Endothelial cell of umbilical vein (primary cell): Measurements from ENCODE around the gene ODAD3. TPM values are rescaled to one million over a fixed set of nuclear protein-coding genes. Genes with fewer than 3 reads are reported as not detected.
A peak's percentile ranks its signal among the peaks of the same experiment; 100 is the strongest.

Experiments
- Bru-seq: library from RNA; stranded (reverse); fragments of 400-500 nt; gene quantifications from one replicate; lab custom pipeline; 2021; lab: Mats Ljungman, UMichigan
- BruChase-seq, 2 experiments: library from RNA; stranded (reverse); fragments of 400-500 nt; gene quantifications; one replicate each; lab custom pipeline; 2021; lab: Mats Ljungman, UMichigan
- BruUV-seq: library from RNA; stranded (reverse); fragments of 400-500 nt; replicated peaks from 2 replicates; lab custom pipeline; 2021; lab: Mats Ljungman, UMichigan
- CTCF ChIA-PET: fragments of 300-600, 350-600 bp; sonication (Branson Sonifier 250); formaldehyde crosslinking; loops from one replicate; lab custom pipeline; 2021; ENCODE audit warnings: antibody characterized with exemption, inconsistent platforms; lab: Charles Lee
- POLR2A ChIA-PET: fragments of 300-600, 350-600 bp; sonication (Branson Sonifier 250); formaldehyde crosslinking; loops from one replicate; lab custom pipeline; 2021; ENCODE audit warnings: antibody characterized with exemption, inconsistent platforms; lab: Charles Lee
- DNase-seq: peaks from one replicate; pipeline ENCODE4 v3.0.0-alpha.2; 2011; ENCODE audit warnings: low read depth, low spot score
- FAIRE-seq: peaks from 2 replicates; lab custom pipeline; 2011; peaks lifted over from hg19 to GRCh38; lab: Jason Lieb, UNC
- H2AFZ ChIP-seq: 2 replicates; pipeline ENCODE4 v1.6.0; 2012; ENCODE audit warnings: low read depth, low read length, control low read depth, inconsistent platforms
- H3K27ac ChIP-seq: 2 replicates; pipeline ENCODE4 v1.5.1; 2011; ENCODE audit warnings: low read depth, mild to moderate bottlenecking, control low read depth, low read length, moderate library complexity; ENCODE audit not compliant: insufficient read depth
- H3K27me3 ChIP-seq, 2 experiments: 2 replicates each; pipeline versions ENCODE4 v1.6.0 to v1.6.1; 2011; ENCODE audit warnings: low read length in 2 of 2, mixed read lengths in 1 of 2; ENCODE audit not compliant: control insufficient read depth in 2 of 2, insufficient read depth in 2 of 2
- H3K36me3 ChIP-seq, 2 experiments: 2 replicates in 1 of 2; 3 replicates in 1 of 2; pipeline ENCODE4 v1.5.1; 2011; ENCODE audit warnings: low read length in 2 of 2, mild to moderate bottlenecking in 1 of 2, moderate library complexity in 1 of 2; ENCODE audit not compliant: control insufficient read depth in 2 of 2, insufficient read depth in 2 of 2; ENCODE audit errors: extremely low read depth in 1 of 2
- H3K4me1 ChIP-seq: 3 replicates; pipeline ENCODE4 v1.5.1; 2011; ENCODE audit warnings: mild to moderate bottlenecking, low read length; ENCODE audit not compliant: control insufficient read depth, insufficient read depth; ENCODE audit errors: extremely low read depth
- H3K4me2 ChIP-seq: 2 replicates; pipeline ENCODE4 v1.6.1; 2011; ENCODE audit warnings: low read length, control low read depth, mixed read lengths; ENCODE audit not compliant: insufficient read depth
- H3K4me3 ChIP-seq, 3 experiments: fragments of 200-600 bp in 1 of 3; sonication (generic), shearing (Covaris generic) in 1 of 3; replicated peaks in 1 of 3; 2 replicates each; pipeline ENCODE4 v1.5.1; 2011 to 2016; ENCODE audit warnings: control low read depth in 3 of 3, low read length in 3 of 3, mild to moderate bottlenecking in 2 of 3, inconsistent platforms in 1 of 3, low read depth in 1 of 3, moderate library complexity in 1 of 3; ENCODE audit not compliant: insufficient read depth in 1 of 3
- H3K79me2 ChIP-seq: 2 replicates; pipeline ENCODE4 v1.6.0; 2012; ENCODE audit warnings: low read length, inconsistent platforms; ENCODE audit not compliant: control insufficient read depth, insufficient read depth
- H3K9ac ChIP-seq: replicated peaks from 2 replicates; pipeline ENCODE3; 2011; ENCODE audit warnings: low read length, control low read depth; ENCODE audit not compliant: insufficient read depth; ENCODE audit errors: extremely low read depth
- H3K9me1 ChIP-seq: replicated peaks from 3 replicates; pipeline ENCODE4 v1.6.0; 2011; ENCODE audit warnings: mild to moderate bottlenecking, low read length; ENCODE audit not compliant: control insufficient read depth, insufficient read depth; ENCODE audit errors: extremely low read depth
- H3K9me3 ChIP-seq: replicated peaks from 2 replicates; pipeline ENCODE4 v1.5.1; 2012; ENCODE audit warnings: low read length, inconsistent platforms; ENCODE audit not compliant: control insufficient read depth, insufficient read depth
- H4K20me1 ChIP-seq: replicated peaks from 2 replicates; pipeline ENCODE3; 2011; ENCODE audit warnings: mild to moderate bottlenecking, low read length; ENCODE audit not compliant: control insufficient read depth, insufficient read depth; ENCODE audit errors: extremely low read depth
- CTCF ChIP-seq, 2 donors: IDR thresholded peaks; 1 replicate in 1 of 2; 2 replicates in 1 of 2; pipeline ENCODE4 v1.5.1; 2011; ENCODE audit warnings: low read length in 2 of 2, mild to moderate bottlenecking in 2 of 2, moderate library complexity in 2 of 2, control low read depth in 1 of 2, inconsistent platforms in 1 of 2, low read depth in 1 of 2; ENCODE audit not compliant: insufficient read depth in 1 of 2; ENCODE audit errors: extremely low read depth in 1 of 2
- EZH2 ChIP-seq: IDR thresholded peaks from 2 replicates; pipeline ENCODE4 v1.6.1; 2012; ENCODE audit warnings: borderline replicate concordance, low read depth, mild to moderate bottlenecking, moderate library complexity, low read length, inconsistent platforms; ENCODE audit not compliant: severe bottlenecking
- FOS ChIP-seq: IDR thresholded peaks from 2 replicates; pipeline ENCODE4 v1.6.1; 2011; ENCODE audit warnings: mild to moderate bottlenecking, low read length, moderate library complexity, borderline replicate concordance; ENCODE audit not compliant: insufficient read depth
- MAX ChIP-seq: IDR thresholded peaks from 2 replicates; pipeline ENCODE4 v1.6.1; 2011; ENCODE audit not compliant: insufficient read depth, insufficient read length
- MYC ChIP-seq: IDR thresholded peaks from one replicate; pipeline ENCODE4 v1.6.1; 2011; ENCODE audit warnings: mild to moderate bottlenecking, low read depth, low read length
- POLR2A ChIP-seq: IDR thresholded peaks from 2 replicates; pipeline ENCODE4 v1.6.1; 2012; ENCODE audit warnings: low read depth, mild to moderate bottlenecking, control low read depth, low read length
- POLR2AphosphoS5 ChIP-seq: IDR thresholded peaks from 2 replicates; pipeline ENCODE4 v1.6.1; 2012; ENCODE audit warnings: low read depth, mild to moderate bottlenecking, control low read depth, low read length, moderate library complexity; ENCODE audit not compliant: insufficient read depth
- dilution Hi-C: fragments of 300-500 bp; cut with MboI; formaldehyde crosslinking; loops from one replicate; pipeline ENCODE4 v1.15.0; 2019; ENCODE audit warnings: low sequenced_read_pairs; ENCODE audit not compliant: extremely low pct_ligation_motif_present
- intact Hi-C: fragments of 100-400 bp; cut with micrococcal nuclease; formaldehyde crosslinking; loops from one replicate; pipeline ENCODE4 v1.10.0; 2022
- long read RNA-seq: library from polyadenylated mRNA; stranded (forward); transcript quantifications from one replicate; pipeline ENCODE4 v2.0.0, GENCODE V29; 2021
- polyA minus RNA-seq, 3 experiments: library from RNA; depleted of rRNA, polyadenylated mRNA; stranded (reverse); fragments of >200 nt; gene quantifications; 1 replicate in 1 of 3; 2 replicates in 2 of 3; pipeline ENCODE4 v1.2.3, GENCODE V29; 2011
- polyA plus RNA-seq, 4 experiments: library from polyadenylated mRNA; depleted of rRNA in 3 of 4; stranded (reverse) in 3 of 4; unstranded in 1 of 4; fragments of >200 nt; gene quantifications; 2 replicates each; pipeline versions ENCODE4 v1.2.1 to v1.2.3, GENCODE V29; 2011 to 2012; ENCODE audit warnings: missing spikeins in 1 of 4
- total RNA-seq: library from RNA; stranded (reverse); gene quantifications from 2 replicates; pipeline ENCODE4 v1.2.3, GENCODE V29; 2021

The ODAD3 gene
- total RNA-seq, result 0.97 TPM in 1 of 2 replicates, not detected in the other
- polyA plus RNA-seq, result 0.05 and 0.14 TPM in 2 replicates
- 0.08 and 0.17 TPM in 2 replicates for polyA plus RNA-seq (2011; cell fraction: cytosol; rRNA removed)
- 0.35 and 0.57 TPM in 2 replicates for polyA plus RNA-seq (2011; cell fraction: nucleus; rRNA removed)
- 0.19 and 0.37 TPM in 2 replicates for polyA plus RNA-seq (2012)
- not detected in 2 replicates for polyA minus RNA-seq
- 1.0 TPM for polyA minus RNA-seq (2011; cell fraction: cytosol; rRNA and poly(A)+ RNA removed)
- polyA minus RNA-seq (2011; cell fraction: nucleus; rRNA and poly(A)+ RNA removed), result not detected in 2 replicates
- Bru-seq, nascent RNA, result percentile 12 among the genes with signal in this experiment
- percentile 14 among the genes with signal in this experiment for BruChase-seq, experiment 1, labeled RNA remaining after a 6-hour chase
- percentile 18 among the genes with signal in this experiment for BruChase-seq, experiment 2, labeled RNA remaining after a 2-hour chase
- long read RNA-seq, result 0 reads

- Histone ChIP-seq H3K9ac (peak within 1 kb of the TSS; percentile 90), H3K36me3 (peaks cover 5 to 15% of the 10 kb centered on the region in 2 experiments), H3K9me1 (no peaks in the 10 kb centered on the region), H3K4me1 (peaks cover 12% of the 10 kb centered on the region), H2AFZ (peak within 1 kb of the TSS; percentile 98), H3K27ac (peak within 1 kb of the TSS; percentile 88), H4K20me1 (no peaks in the 10 kb centered on the region), H3K4me3 (peak within 1 kb of the TSS; percentile 71 to 88 (median 82)), H3K9me3 (no peaks in the 10 kb centered on the region), H3K4me2 (peak within 1 kb of the TSS; percentile 75), H3K79me2 (peaks cover 16% of the 10 kb centered on the region), H3K27me3 (no peaks in the 10 kb centered on the region)
- no TSS peak for BruUV-seq
- intact Hi-C loops (loop anchor here (1.0 to 5.0 kb wide), 4 partner anchors 47 to 152 kb away; partner anchors contain the start of genes CCDC159 and TMEM205), dilution Hi-C loops (no loop called here)
- ChIA-PET POLR2A (no interaction called here), CTCF (interaction anchor here (0.6 to 2.1 kb wide), 17 partner anchors 8 to 161 kb away, joined by 3 to 19 read pairs (median 5); partner anchors contain the start of genes EPOR and SWSAP1)
- DNase-seq (peak; percentile 100), FAIRE-seq (peak; percentile 100)
- TF ChIP-seq MYC, result peak; percentile 1
- TF ChIP-seq POLR2A, result peak; percentile 83
- TF ChIP-seq FOS, result no peak
- TF ChIP-seq MAX, result peak; percentile 88
- peak; percentile 88 for TF ChIP-seq POLR2AphosphoS5
- peak; percentile 86 to 89 for TF ChIP-seq CTCF (IDR thresholded peaks at IDR 0.05; ENCODE audit: extremely low read depth in 1 of 2, insufficient read depth in 1 of 2, low read depth in 1 of 2, low read length in 2 of 2)
- TF ChIP-seq EZH2, result no peak
Measured at GRCh38 chr19:11435057-11435832, at the start of gene ODAD3, which contains the start of gene PRKCSH. TSS of gene ODAD3 (minus strand) at chr19:11435121. CDS start at chr19:11435016, 105 bp downstream. TSS of gene PRKCSH (plus strand) at chr19:11435635. CDS start at chr19:11436118, 483 bp downstream.
